C4-2B (cell line): ENCODE results near the gene XYLT1.

Experiments used
- H3K27ac ChIP-seq: fragments of 450-650 bp; 2 replicates; pipeline ENCODE4 v1.5.1; 2017
- CTCF ChIP-seq: fragments of 450-650 bp; conservative IDR thresholded peaks from 2 replicates; pipeline ENCODE4 v1.5.1; 2017; ENCODE audit warnings: mild to moderate bottlenecking
- ZFX ChIP-seq: fragments of 450-650 bp; IDR thresholded peaks from 2 replicates; pipeline ENCODE4 v1.6.1; 2017

XYLT1 gene

GRCh38 chr16:17204206-17204605 is 266.6 kb downstream of the XYLT1 start:
- TF ChIP-seq ZFX: no peak
- TF ChIP-seq CTCF: no peak
- no peak overlapping the region for H3K27ac ChIP-seq

- TF ChIP-seq CTCF: no peak
- no peak for TF ChIP-seq ZFX
- no peak overlapping the region for H3K27ac ChIP-seq
These were observed 267.3 kb downstream of the XYLT1 start for GRCh38 chr16:17203424-17203823.

GRCh38 chr16:17199135-17199534 is 271.6 kb downstream of the XYLT1 start:
- TF ChIP-seq ZFX: no peak
- H3K27ac ChIP-seq: no peak overlapping the region

GRCh38 chr16:17196526-17196925 is 274.2 kb downstream of the XYLT1 start:
- TF ChIP-seq CTCF (no peak), ZFX (no peak)
- H3K27ac ChIP-seq: no peak overlapping the region

- TF ChIP-seq CTCF (peak; percentile 78), ZFX (no peak)
- H3K27ac ChIP-seq: no peak overlapping the region
These were observed 276.5 kb downstream of the XYLT1 start for GRCh38 chr16:17194190-17194780.

- TF ChIP-seq ZFX (no peak), CTCF (no peak)
- no peak overlapping the region for H3K27ac ChIP-seq
These were observed 277.1 kb downstream of the XYLT1 start for GRCh38 chr16:17193566-17194100.

GRCh38 chr16:17184026-17184425 is 286.7 kb downstream of the XYLT1 start:
- TF ChIP-seq CTCF (no peak), ZFX (no peak)
- H3K27ac ChIP-seq: no peak overlapping the region
